NCI-H1436 treated with DMSO at 0.1 percent for 48 hours (cell line): Measurements from ENCODE around the gene PRM1.

Experiments
- DNase-seq: peaks from one replicate; lab custom pipeline; 2025; lab: John Stamatoyannopoulos, UW

PRM1 gene

GRCh38 chr16:11253995-11254912 is 26.9 kb downstream of the PRM1 start:
- DNase-seq: no peak

GRCh38 chr16:11253009-11253994 is 27.8 kb downstream of the PRM1 start:
- no peak for DNase-seq

- DNase-seq: no peak
These were observed 28.6 kb downstream of the PRM1 start for GRCh38 chr16:11252482-11252931.

- no peak for DNase-seq
These were observed 29.3 kb downstream of the PRM1 start for GRCh38 chr16:11251525-11252481.

- no peak for DNase-seq
These were observed 30.2 kb downstream of the PRM1 start for GRCh38 chr16:11250786-11251524.

- no peak for DNase-seq
These were observed 30.9 kb downstream of the PRM1 start for GRCh38 chr16:11250091-11250785.

GRCh38 chr16:11249233-11250061 is 31.7 kb downstream of the PRM1 start:
- no peak for DNase-seq

- no peak for DNase-seq
These were observed 33.0 kb downstream of the PRM1 start for GRCh38 chr16:11248133-11248532.

GRCh38 chr16:11245988-11246387 is 35.1 kb downstream of the PRM1 start:
- no peak for DNase-seq

GRCh38 chr16:11245222-11245737 is 35.9 kb downstream of the PRM1 start:
- no peak for DNase-seq

GRCh38 chr16:11242658-11243057 is 38.5 kb downstream of the PRM1 start:
- DNase-seq: no peak

- DNase-seq: no peak
These were observed 39.5 kb downstream of the PRM1 start for GRCh38 chr16:11241480-11242204.

GRCh38 chr16:11240636-11241473 is 40.3 kb downstream of the PRM1 start:
- no peak for DNase-seq

- no peak for DNase-seq
These were observed 41.2 kb downstream of the PRM1 start for GRCh38 chr16:11239644-11240632.

- no peak for DNase-seq
These were observed 42.6 kb downstream of the PRM1 start for GRCh38 chr16:11238272-11239202.
